ENCODE data around the gene ABCC5. TPM values are rescaled to one million over a fixed set of nuclear protein-coding genes. Genes with fewer than 3 reads are reported as not detected.

Gene ABCC5
- total and polyA plus RNA-seq, 2 experiments from 2014 or later, result 14.7 to 17.1 TPM

- H3K9ac ChIP-seq, result no peak overlapping the region
- H3K4me2 ChIP-seq (ENCODE audit: unreplicated experiment), result no peak overlapping the region
- no peaks in the 10 kb centered on the region for H3K9me3 ChIP-seq (ENCODE audit: low read depth)
- TF ChIP-seq EZH2phosphoT487 (IDR thresholded peaks at IDR 0.05; ENCODE audit: insufficient read depth, low read depth), result no peak
- TF ChIP-seq EZH2 (IDR thresholded peaks at IDR 0.05; ENCODE audit: insufficient read depth, poor library complexity, severe bottlenecking), result no peak
- in situ Hi-C loops (cut with MboI), result loop anchor here (10.0 kb wide), 2 partner anchors 357 to 387 kb away; no protein-coding TSS in a partner anchor
- H3K27ac ChIP-seq, result no peak overlapping the region
- no peaks in the 10 kb centered on the region; the same call in 1 of the 2 replicates for H3K27me3 ChIP-seq (replicated peaks; ENCODE audit: insufficient read depth)
- H3K4me3 ChIP-seq, result no peak overlapping the region
- WGBS, 2 experiments (ENCODE audit: low coverage in 1 of 2, low lambda C conversion rate in 2 of 2, missing lambda C conversion rate in 2 of 2), result 48 to 53% methylated on average over 11 of the region's 11 CpGs
- H3K79me2 ChIP-seq (ENCODE audit: insufficient read depth), result no peaks in the 10 kb centered on the region
- H4K20me1 ChIP-seq (ENCODE audit: insufficient read depth), result no peaks in the 10 kb centered on the region
- no peak overlapping the region for H2AFZ ChIP-seq
- no peak for DNase-seq
- no peaks in the 10 kb centered on the region for H3K9me2 ChIP-seq (ENCODE audit: insufficient read depth)
- no peaks in the 10 kb centered on the region for H3F3A ChIP-seq (ENCODE audit: insufficient read depth)
- H3K36me3 ChIP-seq (ENCODE audit: low read depth), result no peaks in the 10 kb centered on the region
- H3K4me1 ChIP-seq (ENCODE audit: insufficient read depth), result no peaks in the 10 kb centered on the region
Observed at GRCh38 chr3:183898028-183898431, 119.7 kb downstream of the ABCC5 start.

DNA sequence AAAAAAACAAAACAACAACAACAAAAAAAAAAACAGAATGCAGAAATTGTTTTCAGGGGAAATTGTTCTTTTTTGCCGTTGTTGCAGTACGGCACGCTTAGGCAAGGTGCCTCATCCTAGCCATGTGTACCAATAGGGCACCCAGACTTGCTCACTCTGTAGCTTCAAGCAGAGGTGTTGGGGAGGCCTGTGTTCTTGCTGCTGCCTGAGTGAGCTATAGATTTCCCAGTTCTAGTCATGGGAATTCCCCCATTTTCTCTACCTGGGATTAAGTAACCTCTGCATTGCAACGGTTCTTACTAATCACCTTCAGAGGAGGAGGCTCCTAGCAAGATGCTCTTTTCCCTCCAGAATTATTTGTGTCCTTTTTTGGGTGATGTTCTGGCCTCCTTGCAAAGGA, 120.1 kb downstream of the ABCC5 start:
- TF ChIP-seq EZH2phosphoT487 (IDR thresholded peaks at IDR 0.05; ENCODE audit: insufficient read depth, low read depth), result no peak
- no peak for TF ChIP-seq EZH2 (IDR thresholded peaks at IDR 0.05; ENCODE audit: insufficient read depth, poor library complexity, severe bottlenecking)
- no peaks in the 10 kb centered on the region for H3K79me2 ChIP-seq (ENCODE audit: insufficient read depth)
- no peaks in the 10 kb centered on the region for H3K4me1 ChIP-seq (ENCODE audit: insufficient read depth)
- no peaks in the 10 kb centered on the region for H3K9me3 ChIP-seq (ENCODE audit: low read depth)
- no peak overlapping the region for H3K9ac ChIP-seq
- in situ Hi-C loops (cut with MboI), result loop anchor here (10.0 kb wide), 2 partner anchors 357 to 387 kb away; no protein-coding TSS in a partner anchor
- no peaks in the 10 kb centered on the region for H3K9me2 ChIP-seq (ENCODE audit: insufficient read depth)
- no peak overlapping the region for H2AFZ ChIP-seq
- no peak overlapping the region for H3K27ac ChIP-seq
- no peaks in the 10 kb centered on the region for H4K20me1 ChIP-seq (ENCODE audit: insufficient read depth)
- no peak for DNase-seq
- no peak overlapping the region for H3K4me3 ChIP-seq
- no peaks in the 10 kb centered on the region; the same call in 1 of the 2 replicates for H3K27me3 ChIP-seq (replicated peaks; ENCODE audit: insufficient read depth)
- WGBS, 2 experiments (ENCODE audit: low coverage in 1 of 2, low lambda C conversion rate in 2 of 2, missing lambda C conversion rate in 2 of 2), result 90 to 91% methylated on average over 4 of the region's 4 CpGs
- H3K36me3 ChIP-seq (ENCODE audit: low read depth), result no peaks in the 10 kb centered on the region
- H3K4me2 ChIP-seq (ENCODE audit: unreplicated experiment), result no peak overlapping the region
- no peaks in the 10 kb centered on the region for H3F3A ChIP-seq (ENCODE audit: insufficient read depth)

GRCh38 chr3:183896610-183897009, 121.1 kb downstream of the ABCC5 start:
- Histone ChIP-seq H4K20me1 (ENCODE audit: insufficient read depth) (no peaks in the 10 kb centered on the region), H3K27ac (no peak overlapping the region), H3K4me2 (ENCODE audit: unreplicated experiment) (no peak overlapping the region), H3K9ac (no peak overlapping the region), H3K4me3 (no peak overlapping the region), H3K4me1 (ENCODE audit: insufficient read depth) (no peaks in the 10 kb centered on the region), H3K27me3 (replicated peaks; ENCODE audit: insufficient read depth) (no peaks in the 10 kb centered on the region), H3K9me3 (ENCODE audit: low read depth) (no peaks in the 10 kb centered on the region), H2AFZ (no peak overlapping the region), H3F3A (ENCODE audit: insufficient read depth) (no peaks in the 10 kb centered on the region), H3K36me3 (ENCODE audit: low read depth) (no peaks in the 10 kb centered on the region), H3K79me2 (ENCODE audit: insufficient read depth) (no peaks in the 10 kb centered on the region), H3K9me2 (ENCODE audit: insufficient read depth) (no peaks in the 10 kb centered on the region)
- TF ChIP-seq EZH2 (IDR thresholded peaks at IDR 0.05; ENCODE audit: insufficient read depth, poor library complexity, severe bottlenecking), result no peak
- TF ChIP-seq EZH2phosphoT487 (IDR thresholded peaks at IDR 0.05; ENCODE audit: insufficient read depth, low read depth), result no peak
- WGBS, 2 experiments (ENCODE audit: low coverage in 1 of 2, low lambda C conversion rate in 2 of 2, missing lambda C conversion rate in 2 of 2), result 31 to 32% methylated on average over 2 of the region's 2 CpGs
- no peak for DNase-seq
- in situ Hi-C loops (cut with MboI), result loop anchor here (10.0 kb wide), 2 partner anchors 358 to 388 kb away; no protein-coding TSS in a partner anchor

GRCh38 chr3:183896184-183896583, 121.5 kb downstream of the ABCC5 start:
- 37 to 49% methylated on average over 3 of the region's 3 CpGs for WGBS, 2 experiments (ENCODE audit: low coverage in 1 of 2, low lambda C conversion rate in 2 of 2, missing lambda C conversion rate in 2 of 2)
- Histone ChIP-seq H3K27ac (no peak overlapping the region), H3K4me2 (ENCODE audit: unreplicated experiment) (no peak overlapping the region), H2AFZ (no peak overlapping the region), H3K4me3 (no peak overlapping the region), H3K9me2 (ENCODE audit: insufficient read depth) (no peaks in the 10 kb centered on the region), H3F3A (ENCODE audit: insufficient read depth) (no peaks in the 10 kb centered on the region), H4K20me1 (ENCODE audit: insufficient read depth) (no peaks in the 10 kb centered on the region), H3K9ac (no peak overlapping the region), H3K27me3 (replicated peaks; ENCODE audit: insufficient read depth) (no peaks in the 10 kb centered on the region), H3K79me2 (ENCODE audit: insufficient read depth) (no peaks in the 10 kb centered on the region), H3K4me1 (ENCODE audit: insufficient read depth) (no peaks in the 10 kb centered on the region), H3K9me3 (ENCODE audit: low read depth) (no peaks in the 10 kb centered on the region), H3K36me3 (ENCODE audit: low read depth) (no peaks in the 10 kb centered on the region)
- no peak for TF ChIP-seq EZH2 (IDR thresholded peaks at IDR 0.05; ENCODE audit: insufficient read depth, poor library complexity, severe bottlenecking)
- no peak for TF ChIP-seq EZH2phosphoT487 (IDR thresholded peaks at IDR 0.05; ENCODE audit: insufficient read depth, low read depth)
- DNase-seq, result no peak
- in situ Hi-C loops (cut with MboI), result loop anchor here (10.0 kb wide), 2 partner anchors 359 to 389 kb away; no protein-coding TSS in a partner anchor
